ENCODE measurements around the gene NR6A1.

The NR6A1 gene

DNA sequence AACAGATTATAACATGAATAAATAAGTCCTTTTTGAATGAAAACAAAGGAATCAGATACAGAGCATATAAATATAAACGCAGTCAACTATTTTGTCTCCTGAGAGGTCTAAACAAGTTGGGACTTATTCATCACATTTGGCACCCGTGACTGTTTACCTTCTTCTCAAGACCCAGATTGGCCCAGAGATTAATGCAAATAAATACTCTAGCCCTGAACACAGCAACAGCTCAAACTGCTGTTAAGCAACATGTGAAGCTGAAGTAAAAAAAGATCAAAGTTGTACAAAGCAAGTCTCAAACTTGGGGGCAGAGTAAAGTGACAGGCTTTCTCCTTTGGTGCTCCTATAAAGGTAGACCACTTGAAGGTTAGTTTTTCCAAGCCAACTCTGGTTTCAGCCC is 168.9 kb downstream of the NR6A1 start:
- H3K4me3 ChIP-seq: no peak overlapping the region
- no peak overlapping the region for H3K27ac ChIP-seq
- intact Hi-C loops (cut with DNase I; ENCODE audit: low total_unique reads): no loop called here
- H3K4me1 ChIP-seq: no peaks in the 10 kb centered on the region
- TF ChIP-seq CTCF (IDR thresholded peaks at IDR 0.05): no peak
- H3K9me3 ChIP-seq: no peaks in the 10 kb centered on the region
- no peak for DNase-seq
- no peaks in the 10 kb centered on the region for H3K36me3 ChIP-seq
- H3K27me3 ChIP-seq: peaks cover 0 to 5% of the 10 kb centered on the region in 2 donors

GRCh38 chr9:124600407-124600806 is 170.7 kb downstream of the NR6A1 start:
- DNase-seq: no peak
- Histone ChIP-seq H3K36me3 (no peaks in the 10 kb centered on the region), H3K27me3 (peaks cover 0 to 12% of the 10 kb centered on the region in 2 donors), H3K4me1 (no peaks in the 10 kb centered on the region), H3K9me3 (no peaks in the 10 kb centered on the region), H3K4me3 (no peak overlapping the region), H3K27ac (no peak overlapping the region)
- intact Hi-C loops (cut with DNase I; ENCODE audit: low total_unique reads): no loop called here
- no peak for TF ChIP-seq CTCF (IDR thresholded peaks at IDR 0.05)

- Histone ChIP-seq H3K36me3 (no peaks in the 10 kb centered on the region), H3K27ac (no peak overlapping the region), H3K4me1 (no peaks in the 10 kb centered on the region), H3K4me3 (no peak overlapping the region), H3K9me3 (no peaks in the 10 kb centered on the region), H3K27me3 (peaks cover 0 to 12% of the 10 kb centered on the region in 2 donors)
- TF ChIP-seq CTCF (IDR thresholded peaks at IDR 0.05): no peak
- DNase-seq: no peak
- intact Hi-C loops (cut with DNase I; ENCODE audit: low total_unique reads): no loop called here
Measured at GRCh38 chr9:124599121-124599795, 171.9 kb downstream of the NR6A1 start.

GRCh38 chr9:124598048-124598447 is 173.1 kb downstream of the NR6A1 start:
- H3K4me3 ChIP-seq: no peak overlapping the region
- peaks cover 0 to 12% of the 10 kb centered on the region in 2 donors for H3K27me3 ChIP-seq
- no peaks in the 10 kb centered on the region for H3K36me3 ChIP-seq
- no peak for TF ChIP-seq CTCF (IDR thresholded peaks at IDR 0.05)
- H3K27ac ChIP-seq: no peak overlapping the region
- intact Hi-C loops (cut with DNase I; ENCODE audit: low total_unique reads): no loop called here
- no peaks in the 10 kb centered on the region for H3K9me3 ChIP-seq
- DNase-seq: no peak
- H3K4me1 ChIP-seq: no peaks in the 10 kb centered on the region

GRCh38 chr9:124596172-124596839 is 174.8 kb downstream of the NR6A1 start:
- Histone ChIP-seq H3K27ac (no peak overlapping the region), H3K9me3 (no peaks in the 10 kb centered on the region), H3K36me3 (no peaks in the 10 kb centered on the region), H3K4me1 (no peaks in the 10 kb centered on the region), H3K27me3 (peaks cover 0 to 12% of the 10 kb centered on the region in 2 donors), H3K4me3 (no peak overlapping the region)
- TF ChIP-seq CTCF (IDR thresholded peaks at IDR 0.05): no peak
- no peak for DNase-seq
- intact Hi-C loops (cut with DNase I; ENCODE audit: low total_unique reads): no loop called here

Data from tibial artery (tissue), 4 donors.